ENCODE data around the gene CEP295NL. TPM values are rescaled to one million over a fixed set of nuclear protein-coding genes. Genes with fewer than 3 reads are reported as not detected.
A peak's percentile ranks its signal among the peaks of the same experiment; 100 is the strongest.

Gene CEP295NL
- total and polyA plus RNA-seq, 9 donors = 0.25 to 8.0 (median 4.4) TPM

GRCh38 chr17:78865682-78866390, 37.2 kb downstream of the CEP295NL start:
- Histone ChIP-seq H3K27me3 (no peaks in the 10 kb centered on the region), H3K36me3 (no peaks in the 10 kb centered on the region), H3K27ac (peak overlapping the region in 1 of 2 donors; percentile 18), H3K4me1 (ENCODE audit: insufficient read depth) (peaks cover 9% of the 10 kb centered on the region), H3K9me3 (no peaks in the 10 kb centered on the region), H3K4me3 (no peak overlapping the region)
- intact Hi-C loops (cut with DNase I) = loop anchor here in 3 of 4 donors (2.0 to 10.0 kb wide), 3 partner anchors 69 to 106 kb away; no protein-coding TSS in a partner anchor
- 9 to 19% (median 13%) methylated on average over 19 of the region's 19 CpGs for WGBS, 3 donors
- TF ChIP-seq, protein P1, sequence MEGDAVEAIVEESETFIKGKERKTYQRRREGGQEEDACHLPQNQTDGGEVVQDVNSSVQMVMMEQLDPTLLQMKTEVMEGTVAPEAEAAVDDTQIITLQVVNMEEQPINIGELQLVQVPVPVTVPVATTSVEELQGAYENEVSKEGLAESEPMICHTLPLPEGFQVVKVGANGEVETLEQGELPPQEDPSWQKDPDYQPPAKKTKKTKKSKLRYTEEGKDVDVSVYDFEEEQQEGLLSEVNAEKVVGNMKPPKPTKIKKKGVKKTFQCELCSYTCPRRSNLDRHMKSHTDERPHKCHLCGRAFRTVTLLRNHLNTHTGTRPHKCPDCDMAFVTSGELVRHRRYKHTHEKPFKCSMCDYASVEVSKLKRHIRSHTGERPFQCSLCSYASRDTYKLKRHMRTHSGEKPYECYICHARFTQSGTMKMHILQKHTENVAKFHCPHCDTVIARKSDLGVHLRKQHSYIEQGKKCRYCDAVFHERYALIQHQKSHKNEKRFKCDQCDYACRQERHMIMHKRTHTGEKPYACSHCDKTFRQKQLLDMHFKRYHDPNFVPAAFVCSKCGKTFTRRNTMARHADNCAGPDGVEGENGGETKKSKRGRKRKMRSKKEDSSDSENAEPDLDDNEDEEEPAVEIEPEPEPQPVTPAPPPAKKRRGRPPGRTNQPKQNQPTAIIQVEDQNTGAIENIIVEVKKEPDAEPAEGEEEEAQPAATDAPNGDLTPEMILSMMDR (IDR thresholded peaks at IDR 0.05) = peak; percentile 81 to 89 (median 88)
- no peak for TF ChIP-seq POLR2A (IDR thresholded peaks at IDR 0.05)
- peak; percentile 82 to 92 (median 91) for DNase-seq

- Histone ChIP-seq H3K27me3 (no peaks in the 10 kb centered on the region), H3K9me3 (no peaks in the 10 kb centered on the region), H3K4me1 (ENCODE audit: insufficient read depth) (peaks cover 9% of the 10 kb centered on the region), H3K36me3 (no peaks in the 10 kb centered on the region), H3K27ac (no peak overlapping the region), H3K4me3 (no peak overlapping the region)
- no peak for TF ChIP-seq POLR2A (IDR thresholded peaks at IDR 0.05)
- TF ChIP-seq, protein P1 (IDR thresholded peaks at IDR 0.05) = no peak
- no peak for TF ChIP-seq EP300 (IDR thresholded peaks at IDR 0.05)
- intact Hi-C loops (cut with DNase I) = loop anchor here in 2 of 4 donors (2.0 to 10.0 kb wide), 3 partner anchors 33 to 107 kb away; no protein-coding TSS in a partner anchor
- 43 to 72% (median 57%) methylated on average over 1 of the region's 1 CpG for WGBS, 3 donors
- no peak for DNase-seq
Observed at GRCh38 chr17:78864117-78864516, 38.9 kb downstream of the CEP295NL start.

DNA sequence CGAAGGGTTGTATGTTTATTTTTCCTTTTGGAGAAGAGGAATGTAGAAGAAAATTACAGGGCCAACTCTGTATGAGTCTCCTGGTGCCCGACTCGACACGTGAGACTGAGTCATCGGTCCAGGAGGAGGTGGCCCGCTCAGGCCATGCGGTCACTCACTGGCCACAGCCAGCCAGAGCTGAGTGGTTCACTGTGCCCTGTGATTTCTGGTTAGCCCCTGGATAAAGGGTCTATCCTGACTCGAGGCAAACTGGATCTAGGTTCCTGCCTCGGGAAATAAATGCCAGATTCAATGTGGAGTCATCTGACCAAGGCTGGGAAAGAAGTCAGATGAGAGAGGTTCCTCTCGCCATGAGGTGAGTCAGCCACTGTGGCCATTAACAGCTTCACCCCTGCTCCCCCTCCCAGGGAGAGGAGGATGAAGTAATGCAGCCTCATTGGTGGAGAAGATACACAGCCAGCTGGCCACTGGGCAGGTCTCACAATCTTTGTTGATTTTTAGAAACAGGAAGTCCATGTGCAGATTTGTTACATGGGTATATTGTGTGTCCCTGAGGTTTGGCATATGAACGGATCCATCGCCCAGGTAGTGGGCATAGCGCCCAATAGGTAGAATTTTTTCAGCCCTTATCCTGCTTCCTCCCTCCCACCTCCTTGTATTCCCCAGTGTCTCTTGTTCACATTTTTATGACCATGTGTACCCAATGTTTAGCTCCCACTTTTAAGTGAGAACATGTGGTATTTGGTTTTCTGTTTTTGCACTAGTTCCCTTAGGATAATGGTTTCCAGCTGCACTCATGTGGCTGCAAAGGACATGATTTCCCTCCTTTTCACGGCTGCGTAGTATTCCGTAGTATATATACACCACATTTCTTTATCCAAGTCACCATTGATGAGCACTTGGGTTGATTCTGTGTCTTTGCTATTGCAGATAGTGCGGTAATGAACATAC, 40.7 kb downstream of the CEP295NL start:
- no peak overlapping the region for H3K4me3 ChIP-seq
- H3K4me1 ChIP-seq (ENCODE audit: insufficient read depth) = peaks cover 9% of the 10 kb centered on the region
- H3K9me3 ChIP-seq = no peaks in the 10 kb centered on the region
- no peaks in the 10 kb centered on the region for H3K27me3 ChIP-seq
- no peaks in the 10 kb centered on the region for H3K36me3 ChIP-seq
- peak; percentile 78 to 92 (median 81) for DNase-seq
- WGBS, 3 donors = 45 to 53% (median 47%) methylated on average over 17 of the region's 17 CpGs
- TF ChIP-seq, protein P1 (IDR thresholded peaks at IDR 0.05) = no peak
- TF ChIP-seq EP300 (IDR thresholded peaks at IDR 0.05) = peak; percentile 23
- intact Hi-C loops (cut with DNase I) = loop anchor here in 2 of 4 donors (5.0 to 10.0 kb wide), 2 partner anchors 35 to 72 kb away; no protein-coding TSS in a partner anchor
- H3K27ac ChIP-seq = peak overlapping the region; percentile 68 to 79

DNA sequence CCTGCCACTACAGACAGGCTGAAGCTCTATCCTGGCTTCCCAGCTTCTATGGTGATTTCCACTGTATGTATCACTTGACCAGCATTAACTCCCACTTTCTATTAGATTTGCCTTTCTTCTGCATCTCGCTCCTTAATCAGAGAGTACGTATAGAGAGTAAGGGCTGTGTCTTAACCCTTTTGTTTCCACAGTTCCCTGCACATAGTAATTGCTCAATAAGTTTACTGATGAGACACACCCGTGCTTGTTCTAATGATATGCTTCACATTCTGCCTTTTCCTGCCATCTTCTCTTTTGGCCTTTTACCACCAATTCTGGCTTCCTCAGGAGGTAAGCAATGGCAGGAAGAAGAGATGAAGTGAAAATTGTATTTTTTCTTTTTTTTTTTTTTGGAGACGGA, 41.8 kb downstream of the CEP295NL start:
- 86 to 94% (median 92%) methylated on average over 4 of the region's 4 CpGs for WGBS, 3 donors
- intact Hi-C loops (cut with DNase I) = loop anchor here in 2 of 4 donors (5.0 to 10.0 kb wide), 2 partner anchors 36 to 74 kb away; no protein-coding TSS in a partner anchor

More for the DNA sequence above, 41.8 kb downstream of the CEP295NL start:
- Histone ChIP-seq H3K27me3 (no peaks in the 10 kb centered on the region), H3K36me3 (no peaks in the 10 kb centered on the region), H3K4me1 (ENCODE audit: insufficient read depth) (peaks cover 9% of the 10 kb centered on the region), H3K4me3 (no peak overlapping the region), H3K27ac (peak overlapping the region; percentile 68 to 79), H3K9me3 (no peaks in the 10 kb centered on the region)
- no peak for DNase-seq
- TF ChIP-seq EP300 (IDR thresholded peaks at IDR 0.05) (no peak), POLR2A (IDR thresholded peaks at IDR 0.05) (no peak)
- TF ChIP-seq, protein P1 (IDR thresholded peaks at IDR 0.05) = no peak
